Kidney (tissue), 14 donors: ENCODE data around the gene SCO2. TPM values are rescaled to one million over a fixed set of nuclear protein-coding genes. Genes with fewer than 3 reads are reported as not detected.
"Not testable (repeated sequence)": the region's sequence is repeated elsewhere in the genome, so short reads cannot be mapped to it uniquely, and the experiment has no call there.

ENCODE experiments used
- DNase-seq, 5 donors: peaks; one replicate each; pipeline ENCODE4 v3.0.0-alpha.2; 2013 to 2020
- FAIRE-seq: peaks from 2 replicates; lab custom pipeline; 2012; peaks lifted over from hg19 to GRCh38; lab: Jason Lieb, UNC
- H3K27ac ChIP-seq, 2 donors: one replicate each; pipeline ENCODE4 v1.7.0; 2013; ENCODE audit warnings: low read depth in 2 of 2, low read length in 2 of 2, inconsistent platforms in 1 of 2
- H3K27me3 ChIP-seq: one replicate; pipeline ENCODE4 v1.7.1; 2013; ENCODE audit warnings: low read length, inconsistent platforms; ENCODE audit not compliant: control insufficient read depth, insufficient read depth
- H3K36me3 ChIP-seq, 3 donors: one replicate each; pipeline versions ENCODE4 v1.7.0 to v1.7.1; 2013; ENCODE audit warnings: low read length in 3 of 3, control low read depth in 1 of 3, inconsistent platforms in 1 of 3; ENCODE audit not compliant: insufficient read depth in 3 of 3, control insufficient read depth in 2 of 3
- H3K4me1 ChIP-seq, 3 donors: one replicate each; pipeline versions ENCODE4 v1.7.0 to v1.7.1; 2013; ENCODE audit warnings: low read length in 3 of 3, inconsistent platforms in 1 of 3, low read depth in 1 of 3; ENCODE audit not compliant: control insufficient read depth in 2 of 3, insufficient read depth in 2 of 3
- H3K4me3 ChIP-seq, 3 donors: one replicate each; pipeline versions ENCODE4 v1.7.0 to v1.8.1; 2013; ENCODE audit warnings: low read length in 3 of 3, control low read depth in 1 of 3, inconsistent platforms in 1 of 3
- H3K9ac ChIP-seq, 3 donors: one replicate each; pipeline versions ENCODE4 v1.7.0 to v1.7.1; 2013; ENCODE audit warnings: low read length in 3 of 3, control low read depth in 1 of 3, inconsistent platforms in 1 of 3
- H3K9me3 ChIP-seq, 3 donors: one replicate each; pipeline versions ENCODE4 v1.7.0 to v1.7.1; 2013; ENCODE audit warnings: low read length in 3 of 3, control low read depth in 1 of 3, inconsistent platforms in 1 of 3; ENCODE audit not compliant: control insufficient read depth in 2 of 3, insufficient read depth in 1 of 3
- CTCF ChIP-seq: IDR thresholded peaks from 3 replicates; pipeline ENCODE4 v1.5.1; 2012; ENCODE audit warnings: mild to moderate bottlenecking, moderate library complexity, borderline replicate concordance; ENCODE audit not compliant: insufficient read depth; ENCODE audit errors: extremely low read depth
- intact Hi-C: fragments of 100-400 bp; cut with DNase I; formaldehyde crosslinking; loops from one replicate; pipeline ENCODE4 v1.11.1; 2022
- polyA plus RNA-seq: library from polyadenylated mRNA; stranded (reverse); fragments of 350-450 nt; fragmentation: Illumina TruSeq; extraction: RNeasy Lipid Tissue Mini Kit (QIAGEN cat#74804); gene quantifications from one replicate; pipeline ENCODE4 v1.2.3, GENCODE V29; 2014; ENCODE audit warnings: low read depth, low replicate concordance; ENCODE audit not compliant: insufficient read depth
- total RNA-seq: library from RNA; stranded (reverse); fragmentation: NEBNext Ultra II Directional; extraction: Animal tissue kit (Norgen Biotek cat#: 25700); gene quantifications from one replicate; pipeline ENCODE4 v1.2.1, GENCODE V29; 2021
- donor health status: control.
- donor health status: control.
- donor health status: control.
- donor health status: control.
- donor health status: control.
- donor health status: DM: yes; HTN: yes; CAD: no.
- donor health status: Normal renal cell carcinoma (clear cell type).

Gene SCO2
- total and polyA plus RNA-seq, 2 donors from 2014 or later, result 1.1 to 4.1 TPM

- Histone ChIP-seq H3K9ac (peak overlapping the region in 2 of 3 donors; percentile 26 to 29), H3K27ac (peak overlapping the region in 1 of 2 donors; percentile 67), H3K9me3 (no peaks in the 10 kb centered on the region), H3K27me3 (peaks cover 9% of the 10 kb centered on the region), H3K4me1 (peaks cover 0 to 5% (median 2%) of the 10 kb centered on the region in 3 donors), H3K4me3 (peak overlapping the region in 1 of 3 donors; percentile 29), H3K36me3 (no peaks in the 10 kb centered on the region)
- peak; percentile 42 for TF ChIP-seq CTCF
- intact Hi-C loops, result no loop called here
- FAIRE-seq (no peak), DNase-seq (peak; percentile 77 to 92 (median 82))
Observed at GRCh38 chr22:50544078-50544745, 18.8 kb upstream of the SCO2 start.

DNA sequence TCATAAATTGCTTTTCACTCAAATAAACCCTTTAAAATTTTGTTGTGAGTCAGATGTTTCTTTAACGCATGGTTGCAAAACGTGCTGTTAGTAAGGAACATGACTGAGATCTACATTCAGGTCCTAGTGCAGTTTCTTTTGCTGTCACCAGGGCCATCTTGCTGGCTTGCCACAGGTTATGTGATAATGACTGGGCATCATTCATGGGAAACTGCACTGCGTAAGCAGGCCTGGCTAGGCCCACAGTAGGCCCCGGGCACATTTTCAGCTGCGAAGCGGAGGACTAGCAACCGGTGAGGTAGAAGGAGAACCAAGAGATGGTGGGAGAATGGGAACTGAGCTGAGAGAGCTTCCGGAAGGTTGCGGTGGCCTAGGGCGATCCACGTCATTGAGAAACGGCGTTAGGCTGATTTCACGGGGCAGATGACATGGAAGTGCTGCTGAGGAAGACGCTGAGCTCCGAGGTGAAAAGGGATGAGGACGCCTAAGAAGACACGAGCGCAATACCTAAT lies 17.1 kb upstream of the SCO2 start:
- H3K27me3 ChIP-seq, result peaks cover 6% of the 10 kb centered on the region
- H3K9ac ChIP-seq, result no peak overlapping the region
- no peaks in the 10 kb centered on the region for H3K36me3 ChIP-seq
- peak overlapping the region in 1 of 2 donors; percentile 13 for H3K27ac ChIP-seq
- FAIRE-seq (no peak), DNase-seq (no peak)
- H3K9me3 ChIP-seq, result no peaks in the 10 kb centered on the region
- intact Hi-C loops, result no loop called here
- H3K4me3 ChIP-seq, result no peak overlapping the region
- H3K4me1 ChIP-seq, result peaks cover 0 to 6% (median 4%) of the 10 kb centered on the region in 3 donors
- no peak for TF ChIP-seq CTCF

DNA sequence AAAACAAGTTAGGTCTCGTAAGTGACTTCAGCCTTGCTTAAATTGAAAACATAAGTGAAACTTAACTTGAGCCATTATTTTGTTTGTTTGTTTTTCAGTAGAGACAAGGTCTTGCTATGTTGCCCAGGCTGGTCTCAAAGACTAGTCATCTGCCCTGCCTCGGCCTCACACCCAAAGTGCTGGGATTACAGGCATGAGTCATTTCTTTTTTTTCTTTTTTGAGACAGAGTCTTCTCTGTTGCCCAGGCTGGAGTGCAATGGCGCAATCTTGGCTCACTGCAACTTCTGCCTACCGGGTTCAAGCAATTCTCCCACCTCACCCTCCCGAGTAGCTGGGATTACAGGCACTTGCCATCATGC lies 16.2 kb upstream of the SCO2 start:
- H3K27me3 ChIP-seq, intact Hi-C loops, H3K4me3 ChIP-seq, H3K36me3 ChIP-seq, H3K9ac ChIP-seq, H3K9me3 ChIP-seq, DNase-seq, H3K4me1 ChIP-seq, FAIRE-seq, H3K27ac ChIP-seq: not testable (repeated sequence)

- peaks cover 2% of the 10 kb centered on the region for H3K27me3 ChIP-seq
- no peaks in the 10 kb centered on the region for H3K36me3 ChIP-seq
- intact Hi-C loops, result no loop called here
- H3K9me3 ChIP-seq, result no peaks in the 10 kb centered on the region
- DNase-seq (no peak), FAIRE-seq (no peak)
- H3K27ac ChIP-seq, result peak overlapping the region in 1 of 2 donors; percentile 20
- peaks cover 0 to 6% (median 4%) of the 10 kb centered on the region in 3 donors for H3K4me1 ChIP-seq
- no peak for TF ChIP-seq CTCF
- H3K9ac ChIP-seq, result no peak overlapping the region
- no peak overlapping the region for H3K4me3 ChIP-seq
Observed at GRCh38 chr22:50540381-50540780, 15.0 kb upstream of the SCO2 start.
